GM23248 (cell line): ENCODE data around the gene LTN1. TPM values are rescaled to one million over a fixed set of nuclear protein-coding genes. Genes with fewer than 3 reads are reported as not detected.
"Not testable (repeated sequence)": the region's sequence is repeated elsewhere in the genome, so short reads cannot be mapped to it uniquely, and the experiment has no call there.

ENCODE experiments used
- DNase-seq: peaks from one replicate; pipeline ENCODE4 v3.0.0-alpha.2; 2015
- H2AFZ ChIP-seq: fragments of 200-600 bp; sonication (generic); 2 replicates; pipeline ENCODE4 v1.6.1; 2016; ENCODE audit warnings: antibody characterized with exemption
- H3F3A ChIP-seq: fragments of 200-600 bp; sonication (generic); 2 replicates; pipeline ENCODE4 v1.6.1; 2016; ENCODE audit warnings: mild to moderate bottlenecking, antibody characterized with exemption, mixed run types; ENCODE audit not compliant: insufficient read depth
- H3K27ac ChIP-seq: fragments of 200-600 bp; sonication (generic); 2 replicates; pipeline ENCODE4 v1.5.1; 2016; ENCODE audit warnings: mild to moderate bottlenecking
- H3K27me3 ChIP-seq: fragments of 200-600 bp; sonication (generic); replicated peaks from 2 replicates; pipeline ENCODE4 v1.6.1; 2016; ENCODE audit warnings: mild to moderate bottlenecking; ENCODE audit not compliant: insufficient read depth
- H3K36me3 ChIP-seq: fragments of 200-600 bp; sonication (generic); 2 replicates; pipeline ENCODE4 v1.6.1; 2016; ENCODE audit warnings: low read depth, mild to moderate bottlenecking
- H3K4me1 ChIP-seq: fragments of 200-600 bp; sonication (generic); 2 replicates; pipeline ENCODE4 v1.6.1; 2016; ENCODE audit warnings: mild to moderate bottlenecking; ENCODE audit not compliant: insufficient read depth
- H3K4me2 ChIP-seq: fragments of 200-600 bp; sonication (generic); one replicate; pipeline ENCODE4 v1.6.1; 2016; ENCODE audit warnings: mild to moderate bottlenecking; ENCODE audit not compliant: unreplicated experiment
- H3K4me3 ChIP-seq: fragments of 200-600 bp; sonication (generic); 2 replicates; pipeline ENCODE4 v1.5.1; 2016; ENCODE audit warnings: mild to moderate bottlenecking
- H3K79me2 ChIP-seq: fragments of 200-600 bp; sonication (generic); 2 replicates; pipeline ENCODE4 v1.6.1; 2016; ENCODE audit warnings: mild to moderate bottlenecking; ENCODE audit not compliant: insufficient read depth
- H3K9ac ChIP-seq: fragments of 200-600 bp; sonication (generic); 2 replicates; pipeline ENCODE4 v1.6.1; 2016; ENCODE audit warnings: mild to moderate bottlenecking
- H3K9me2 ChIP-seq: fragments of 200-600 bp; sonication (generic); 2 replicates; pipeline ENCODE4 v1.6.1; 2016; ENCODE audit warnings: mixed run types, mild to moderate bottlenecking, moderate library complexity; ENCODE audit not compliant: insufficient read depth
- H3K9me3 ChIP-seq: fragments of 200-600 bp; sonication (generic); one replicate; pipeline ENCODE4 v1.6.1; 2017; ENCODE audit warnings: low read depth
- H4K20me1 ChIP-seq: fragments of 200-600 bp; sonication (generic); 2 replicates; pipeline ENCODE4 v1.6.0; 2016; ENCODE audit not compliant: insufficient read depth
- EZH2 ChIP-seq: fragments of 200-600 bp; sonication (generic); IDR thresholded peaks from 2 replicates; pipeline ENCODE4 v1.6.1; 2018; ENCODE audit warnings: antibody characterized with exemption, mild to moderate bottlenecking; ENCODE audit not compliant: insufficient read depth, poor library complexity, severe bottlenecking
- EZH2phosphoT487 ChIP-seq: fragments of 200-600 bp; sonication (generic); IDR thresholded peaks from 2 replicates; pipeline ENCODE4 v1.6.1; 2018; ENCODE audit warnings: antibody characterized with exemption, moderate library complexity, mild to moderate bottlenecking, low read depth; ENCODE audit not compliant: insufficient read depth
- WGBS, 2 experiments: methylation state at CpG; one replicate each; pipeline ENCODE4 v1.1.6; 2015 to 2017; ENCODE audit warnings: low lambda C conversion rate in 2 of 2, low coverage in 1 of 2; ENCODE audit errors: missing lambda C conversion rate in 2 of 2; 5-methylcytosine and 5-hydroxymethylcytosine counted together
- in situ Hi-C: fragments of 300-500 bp; cut with MboI; formaldehyde crosslinking; loops from 2 replicates; pipeline ENCODE4 v1.15.0; 2020
- polyA plus RNA-seq: library from polyadenylated mRNA; unstranded; fragments of >200 nt; fragmentation: Nextera tagmentation; extraction: Ambion mirVana; gene quantifications from 2 replicates; pipeline ENCODE4 v1.2.1, GENCODE V29; 2016
- total RNA-seq: library from RNA; depleted of rRNA; stranded (reverse); fragments of >200 nt; shearing (Covaris generic); gene quantifications from 2 replicates; pipeline ENCODE4 v1.2.3, GENCODE V29; 2014

The LTN1 gene
- total and polyA plus RNA-seq, 2 experiments from 2014 or later, result 16.8 to 26.0 TPM

DNA sequence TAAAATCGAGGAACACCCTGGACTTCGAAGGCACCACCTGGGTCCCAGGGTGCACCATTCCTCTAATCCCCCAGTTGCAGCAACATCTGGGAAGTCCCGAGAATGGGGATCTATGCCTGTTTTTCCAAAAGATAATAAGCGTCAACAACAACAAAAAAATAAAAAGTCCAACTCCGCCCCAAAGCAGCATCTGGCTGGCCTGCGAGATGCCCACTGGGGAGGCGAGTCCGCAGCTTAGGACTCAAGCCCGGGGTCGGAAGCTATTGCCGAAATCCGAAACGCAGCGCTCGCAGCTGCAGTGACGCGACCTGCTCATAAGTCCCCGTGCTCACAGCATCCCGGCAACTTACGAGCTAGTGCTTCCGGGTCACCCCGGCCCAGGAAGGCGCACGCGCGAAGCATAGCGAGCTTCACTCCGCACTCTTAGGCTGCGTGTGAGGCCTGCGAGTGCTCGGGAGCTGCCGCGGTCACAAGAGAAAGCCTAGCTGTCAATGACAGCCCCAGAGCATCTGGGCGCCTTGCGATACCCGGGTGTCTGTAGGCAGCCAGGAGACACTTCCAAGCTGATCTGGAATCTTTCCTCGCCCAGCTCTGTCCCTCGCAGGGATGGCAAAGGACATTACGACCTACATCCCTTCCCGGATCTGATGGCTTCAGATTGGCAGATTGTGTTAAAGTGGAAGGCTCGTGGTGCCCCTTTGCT, 9.9 kb upstream of the LTN1 start:
- Histone ChIP-seq H3K4me3 (peak overlapping the region; percentile 83), H3F3A (0 out of 2 replicates have a peak, but pooled peaks cover 4% of the 10 kb centered on the region), H3K9ac (peak overlapping the region; percentile 88), H3K27ac (peak overlapping the region; percentile 86), H3K36me3 (no peaks in the 10 kb centered on the region), H4K20me1 (no peaks in the 10 kb centered on the region), H3K4me1 (no peaks in the 10 kb centered on the region; the same call in 1 of the 2 replicates), H3K27me3 (no peaks in the 10 kb centered on the region), H3K79me2 (no peaks in the 10 kb centered on the region), H3K4me2 (peak overlapping the region; percentile 89), H2AFZ (peak overlapping the region; percentile 94), H3K9me2 (no peaks in the 10 kb centered on the region), H3K9me3 (no peaks in the 10 kb centered on the region)
- TF ChIP-seq EZH2phosphoT487 (no peak), EZH2 (no peak)
- peak; percentile 99 for DNase-seq
- 2% methylated on average over 38 to 41 of the region's 41 CpGs for WGBS, 2 experiments
- in situ Hi-C loops, result no loop called here

- peak overlapping the region; percentile 94 for H2AFZ ChIP-seq
- H3K9me3 ChIP-seq, result no peaks in the 10 kb centered on the region
- 39 to 44% methylated on average over 4 of the region's 4 CpGs for WGBS, 2 experiments
- H4K20me1 ChIP-seq, result no peaks in the 10 kb centered on the region
- no peak for DNase-seq
- peak overlapping the region; percentile 89 for H3K9ac ChIP-seq
- peak overlapping the region; percentile 88 for H3K4me3 ChIP-seq
- no peaks in the 10 kb centered on the region for H3K9me2 ChIP-seq
- peaks cover 25% of the 10 kb centered on the region for H3K4me1 ChIP-seq
- peak overlapping the region; percentile 88 for H3K4me2 ChIP-seq
- in situ Hi-C loops, result no loop called here
- TF ChIP-seq EZH2phosphoT487 (no peak), EZH2 (no peak)
- H3F3A ChIP-seq, result peaks cover 7% of the 10 kb centered on the region; the same call in 1 of the 2 replicates
- no peaks in the 10 kb centered on the region for H3K36me3 ChIP-seq
- peak overlapping the region; percentile 90 for H3K27ac ChIP-seq
- H3K79me2 ChIP-seq, result peaks cover 43% of the 10 kb centered on the region
- H3K27me3 ChIP-seq, result no peaks in the 10 kb centered on the region
Observed at GRCh38 chr21:28993293-28993629, 584 bp upstream of the LTN1 start.

GRCh38 chr21:28991861-28992525, 684 bp downstream of the LTN1 start:
- Histone ChIP-seq H3K4me2 (peak overlapping the region; percentile 95), H2AFZ (peak overlapping the region; percentile 87), H3F3A (peaks cover 7% of the 10 kb centered on the region; the same call in 1 of the 2 replicates), H3K79me2 (peaks cover 56% of the 10 kb centered on the region), H3K4me3 (peak overlapping the region; percentile 88), H3K9me3 (no peaks in the 10 kb centered on the region), H3K4me1 (peaks cover 28% of the 10 kb centered on the region), H3K27me3 (no peaks in the 10 kb centered on the region), H3K27ac (peak overlapping the region; percentile 77), H3K36me3 (no peaks in the 10 kb centered on the region), H3K9ac (peak overlapping the region; percentile 89), H4K20me1 (no peaks in the 10 kb centered on the region), H3K9me2 (no peaks in the 10 kb centered on the region)
- WGBS, 2 experiments, result 1 to 3% methylated on average over 14 of the region's 14 CpGs
- peak; percentile 44 for DNase-seq
- in situ Hi-C loops, result no loop called here
- no peak for TF ChIP-seq EZH2phosphoT487
- TF ChIP-seq EZH2, result no peak

DNA sequence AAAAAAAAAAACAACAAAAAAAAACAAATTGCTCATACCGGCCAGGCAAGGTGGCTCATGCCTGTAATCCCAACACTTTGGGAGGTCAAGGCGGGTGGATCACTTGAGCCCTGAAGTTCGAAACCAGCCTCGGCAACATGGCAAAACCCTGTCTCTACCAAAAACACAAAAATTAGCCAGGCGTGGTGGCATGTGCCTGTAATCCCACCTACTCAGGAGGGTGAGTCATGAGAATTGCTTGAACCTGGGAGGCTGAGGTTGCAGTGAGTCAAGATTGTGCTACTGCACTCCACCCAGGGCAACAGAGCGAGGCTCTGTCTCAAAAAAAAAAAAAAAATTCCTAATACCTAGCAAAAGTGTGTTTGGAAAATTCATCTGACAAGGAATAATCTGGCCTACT, 4.5 kb downstream of the LTN1 start:
- Histone ChIP-seq H3K9ac (peak overlapping the region; percentile 55), H3K79me2 (peaks cover 77% of the 10 kb centered on the region), H3K4me2 (peak overlapping the region; percentile 64), H3K4me1 (peaks cover 23% of the 10 kb centered on the region), H3K36me3 (peaks cover 18% of the 10 kb centered on the region), H3K27ac (peak overlapping the region; percentile 77)
- H4K20me1 ChIP-seq, H3K27me3 ChIP-seq, in situ Hi-C loops, H3K9me3 ChIP-seq, H3K4me3 ChIP-seq, H3K9me2 ChIP-seq, H2AFZ ChIP-seq, H3F3A ChIP-seq: not testable (repeated sequence)
- peak; percentile 80 for DNase-seq
- WGBS, 2 experiments, result 62 to 68% methylated on average over 6 of the region's 6 CpGs
